Colonic mucosa (tissue), 4 donors: ENCODE data around the gene CD8B2. TPM values are rescaled to one million over a fixed set of nuclear protein-coding genes. Genes with fewer than 3 reads are reported as not detected.

Experiments
- DNase-seq: peaks from one replicate; pipeline ENCODE4 v3.0.0-alpha.2; 2020
- H3K27ac ChIP-seq: fragments of 200-600 bp; one replicate; pipeline ENCODE4 v1.8.0; 2021
- H3K27me3 ChIP-seq: fragments of 200-600 bp; one replicate; pipeline ENCODE4 v1.8.0; 2021
- H3K36me3 ChIP-seq: fragments of 200-600 bp; one replicate; pipeline ENCODE4 v1.8.0; 2021
- H3K4me1 ChIP-seq: fragments of 200-600 bp; one replicate; pipeline ENCODE4 v1.8.0; 2021; ENCODE audit warnings: mild to moderate bottlenecking
- H3K4me3 ChIP-seq: fragments of 200-600 bp; one replicate; pipeline ENCODE4 v1.8.0; 2021
- H3K9ac ChIP-seq, 2 donors: one replicate each; pipeline ENCODE4 v1.7.0; 2013; ENCODE audit warnings: control low read depth in 2 of 2, low read depth in 2 of 2, low read length in 2 of 2
- H3K9me3 ChIP-seq: fragments of 200-600 bp; one replicate; pipeline ENCODE4 v1.8.0; 2021
- intact Hi-C: fragments of 100-400 bp; cut with DNase I; formaldehyde crosslinking; loops from one replicate; pipeline ENCODE4 v1.14.1; 2022
- total RNA-seq, 2 donors: library from RNA; stranded (reverse); fragmentation: NEBNext Ultra II Directional in 1 of 2; extraction: Animal tissue kit (Norgen Biotek cat#: 25700) in 1 of 2; gene quantifications; one replicate each; pipeline ENCODE4 v1.2.1, GENCODE V29; 2021
- TF ChIP-seq, protein P1 (sequence below): fragments of 200-600 bp; IDR thresholded peaks from one replicate; pipeline ENCODE4 v1.8.0; 2022; ENCODE audit warnings: antibody characterized with exemption, mild to moderate bottlenecking
- donor health status: healthy.
- donor health status: DM: no; HTN: no; CAD: no.
- donor health status: DM: no; HTN: no; CAD: no.

The CD8B2 gene
- total RNA-seq, 2 donors from 2014 or later = 0.22 TPM; not detected in 1

DNA sequence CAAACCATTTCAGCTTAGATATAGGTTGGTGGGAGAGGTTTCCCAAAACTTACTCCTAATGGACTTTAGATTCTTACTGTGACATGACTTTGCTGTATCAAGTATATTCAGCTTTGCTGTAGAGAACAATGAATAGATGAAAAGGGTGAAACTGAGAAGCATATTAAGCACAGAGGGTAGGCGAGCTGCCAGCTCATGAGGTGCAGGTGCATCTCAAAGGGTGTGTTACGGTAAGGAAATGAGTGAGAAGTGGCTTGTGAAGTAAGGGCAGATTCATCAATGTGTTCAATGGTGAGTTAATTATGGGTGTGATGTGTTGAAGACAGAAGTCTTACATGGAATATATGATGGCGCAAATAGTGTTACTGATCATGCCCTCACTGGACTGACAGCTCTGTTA, 49.3 kb downstream of the CD8B2 start:
- no peak overlapping the region for H3K9ac ChIP-seq
- H3K9me3 ChIP-seq = no peaks in the 10 kb centered on the region
- no peak overlapping the region for H3K27ac ChIP-seq
- no peak overlapping the region for H3K4me3 ChIP-seq
- H3K4me1 ChIP-seq = no peaks in the 10 kb centered on the region
- TF ChIP-seq, protein P1, sequence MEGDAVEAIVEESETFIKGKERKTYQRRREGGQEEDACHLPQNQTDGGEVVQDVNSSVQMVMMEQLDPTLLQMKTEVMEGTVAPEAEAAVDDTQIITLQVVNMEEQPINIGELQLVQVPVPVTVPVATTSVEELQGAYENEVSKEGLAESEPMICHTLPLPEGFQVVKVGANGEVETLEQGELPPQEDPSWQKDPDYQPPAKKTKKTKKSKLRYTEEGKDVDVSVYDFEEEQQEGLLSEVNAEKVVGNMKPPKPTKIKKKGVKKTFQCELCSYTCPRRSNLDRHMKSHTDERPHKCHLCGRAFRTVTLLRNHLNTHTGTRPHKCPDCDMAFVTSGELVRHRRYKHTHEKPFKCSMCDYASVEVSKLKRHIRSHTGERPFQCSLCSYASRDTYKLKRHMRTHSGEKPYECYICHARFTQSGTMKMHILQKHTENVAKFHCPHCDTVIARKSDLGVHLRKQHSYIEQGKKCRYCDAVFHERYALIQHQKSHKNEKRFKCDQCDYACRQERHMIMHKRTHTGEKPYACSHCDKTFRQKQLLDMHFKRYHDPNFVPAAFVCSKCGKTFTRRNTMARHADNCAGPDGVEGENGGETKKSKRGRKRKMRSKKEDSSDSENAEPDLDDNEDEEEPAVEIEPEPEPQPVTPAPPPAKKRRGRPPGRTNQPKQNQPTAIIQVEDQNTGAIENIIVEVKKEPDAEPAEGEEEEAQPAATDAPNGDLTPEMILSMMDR = no peak
- intact Hi-C loops = no loop called here
- no peak for DNase-seq
- no peaks in the 10 kb centered on the region for H3K36me3 ChIP-seq
- no peaks in the 10 kb centered on the region for H3K27me3 ChIP-seq

DNA sequence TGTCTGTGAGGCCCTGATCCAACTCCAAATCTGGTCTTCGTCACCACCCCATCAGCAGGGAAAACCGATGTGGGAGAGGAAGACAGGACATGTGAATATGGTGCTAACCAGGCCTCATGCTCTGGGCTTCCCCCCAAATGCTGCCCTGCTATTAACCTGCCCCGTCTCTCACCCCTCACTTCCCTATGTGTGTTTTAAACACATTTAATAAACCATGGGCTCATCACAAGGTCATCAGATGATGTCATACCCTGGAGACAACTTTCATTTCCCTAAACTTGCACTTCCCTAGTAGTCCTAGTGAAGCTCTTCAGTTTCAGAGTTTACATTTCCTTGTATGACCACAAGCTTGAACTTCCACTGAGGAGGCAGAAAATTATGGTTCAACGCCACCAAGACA, 49.9 kb downstream of the CD8B2 start:
- H3K27me3 ChIP-seq = no peaks in the 10 kb centered on the region
- H3K4me1 ChIP-seq = no peaks in the 10 kb centered on the region
- TF ChIP-seq, protein P1 = no peak
- H3K9ac ChIP-seq = no peak overlapping the region
- H3K27ac ChIP-seq = no peak overlapping the region
- no peak for DNase-seq
- no peaks in the 10 kb centered on the region for H3K9me3 ChIP-seq
- intact Hi-C loops = no loop called here
- no peaks in the 10 kb centered on the region for H3K36me3 ChIP-seq
- no peak overlapping the region for H3K4me3 ChIP-seq

DNA sequence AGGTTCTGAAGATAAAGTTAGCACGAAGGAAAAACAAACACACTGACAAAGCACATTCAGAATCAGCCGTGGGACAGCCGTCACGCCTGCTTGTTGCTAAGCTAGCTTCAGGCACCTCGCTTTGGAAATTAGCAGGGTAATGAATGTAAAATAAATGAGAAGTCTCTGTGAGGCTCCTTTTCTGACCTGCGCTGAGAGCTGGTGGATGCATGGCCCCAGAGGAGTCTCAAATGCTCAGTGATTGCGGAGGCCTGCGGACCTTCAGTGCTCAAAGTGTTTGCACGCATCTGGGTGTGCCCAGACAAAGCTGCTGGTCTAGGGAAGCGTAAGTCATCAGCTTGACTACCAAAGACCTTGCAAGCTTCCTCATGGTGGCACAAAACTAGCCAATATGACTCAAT, 50.6 kb downstream of the CD8B2 start:
- no peak for DNase-seq
- intact Hi-C loops = no loop called here
- no peaks in the 10 kb centered on the region for H3K9me3 ChIP-seq

DNA sequence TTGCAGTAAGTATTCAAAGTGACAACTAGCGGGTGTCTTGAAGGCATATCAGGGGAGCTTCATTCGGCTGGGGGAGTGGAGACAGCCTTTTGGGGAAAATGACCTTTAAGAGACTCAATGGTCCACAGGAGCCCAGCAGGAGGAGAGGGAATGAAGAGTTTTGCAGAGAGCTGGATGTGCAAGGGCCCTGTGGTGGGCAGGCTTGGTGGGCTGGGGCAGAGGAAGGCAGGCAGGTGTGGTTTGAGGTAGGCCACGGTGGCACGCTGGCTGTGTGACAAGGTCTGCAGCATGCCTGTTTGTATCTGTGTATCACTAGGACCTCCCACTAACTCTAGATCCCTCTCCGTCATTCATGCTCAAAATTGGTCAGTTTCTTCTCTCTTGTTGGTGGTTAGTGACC, 53.7 kb downstream of the CD8B2 start:
- H3K9ac ChIP-seq = no peak overlapping the region
- no peaks in the 10 kb centered on the region for H3K36me3 ChIP-seq
- DNase-seq = no peak
- TF ChIP-seq, protein P1 = no peak
- no peaks in the 10 kb centered on the region for H3K9me3 ChIP-seq
- intact Hi-C loops = loop anchor here (5.0 kb wide), 1 partner anchor 434 kb away; no protein-coding TSS in a partner anchor
- no peaks in the 10 kb centered on the region for H3K4me1 ChIP-seq
- no peak overlapping the region for H3K27ac ChIP-seq
- no peaks in the 10 kb centered on the region for H3K27me3 ChIP-seq
- H3K4me3 ChIP-seq = no peak overlapping the region

More for the DNA sequence above, 50.6 kb downstream of the CD8B2 start:
- no peaks in the 10 kb centered on the region for H3K4me1 ChIP-seq
- no peak overlapping the region for H3K9ac ChIP-seq
- H3K27ac ChIP-seq = no peak overlapping the region
- no peaks in the 10 kb centered on the region for H3K27me3 ChIP-seq
- no peak overlapping the region for H3K4me3 ChIP-seq
- no peaks in the 10 kb centered on the region for H3K36me3 ChIP-seq
- TF ChIP-seq, protein P1 = no peak

DNA sequence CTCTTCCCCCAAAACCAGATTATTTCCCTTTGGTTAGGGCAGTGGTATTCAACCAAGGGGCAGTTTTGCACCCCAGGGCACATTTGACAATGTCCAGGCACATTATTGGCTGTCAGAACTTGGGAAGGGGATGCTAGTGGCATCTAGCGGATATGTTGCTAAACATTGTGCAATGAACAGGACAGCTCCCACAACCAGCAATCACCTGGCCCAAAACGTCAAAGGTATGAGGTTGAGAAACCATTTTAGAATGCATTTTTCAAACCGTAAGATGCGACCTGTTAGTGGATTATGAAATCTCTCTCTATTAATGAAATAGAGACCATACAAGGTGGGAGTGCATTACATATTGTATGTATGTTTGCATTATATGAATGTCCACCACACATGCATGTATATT, 54.2 kb downstream of the CD8B2 start:
- H3K4me1 ChIP-seq = no peaks in the 10 kb centered on the region
- no peak for DNase-seq
- no peaks in the 10 kb centered on the region for H3K27me3 ChIP-seq
- TF ChIP-seq, protein P1 = no peak
- no peaks in the 10 kb centered on the region for H3K9me3 ChIP-seq
- no peak overlapping the region for H3K9ac ChIP-seq
- H3K27ac ChIP-seq = no peak overlapping the region
- no peak overlapping the region for H3K4me3 ChIP-seq
- intact Hi-C loops = loop anchor here (5.0 kb wide), 1 partner anchor 434 kb away; no protein-coding TSS in a partner anchor
- H3K36me3 ChIP-seq = no peaks in the 10 kb centered on the region
